Body of pancreas (tissue), 4 donors: ENCODE measurements around the gene RUNX2. TPM values are rescaled to one million over a fixed set of nuclear protein-coding genes. Genes with fewer than 3 reads are reported as not detected.

Source experiments
- ATAC-seq: fragments of 150-250 bp; one replicate; pipeline ENCODE4 v1.9.1; 2016
- DNase-seq, 4 donors: peaks; one replicate each; pipeline ENCODE4 v3.0.0-alpha.2; 2019
- H3K27ac ChIP-seq, 4 donors: fragments of 200-600 bp; sonication (generic); 1 replicate in 3 of 4; 2 replicates in 1 of 4; pipeline versions ENCODE4 v1.5.1 to v1.6.1; 2016 to 2019; ENCODE audit warnings: mild to moderate bottlenecking in 1 of 4, mixed read lengths in 1 of 4, moderate library complexity in 1 of 4
- H3K27me3 ChIP-seq, 2 donors: fragments of 200-600 bp; sonication (generic); one replicate each; pipeline ENCODE4 v1.6.0; 2016; ENCODE audit warnings: mild to moderate bottlenecking in 1 of 2
- H3K36me3 ChIP-seq, 2 donors: fragments of 200-600 bp; sonication (generic); replicated peaks in 1 of 2; 2 replicates each; pipeline ENCODE4 v1.5.1; 2016; ENCODE audit warnings: low read depth in 2 of 2; ENCODE audit not compliant: insufficient read depth in 1 of 2
- H3K4me1 ChIP-seq: fragments of 200-600 bp; sonication (generic); one replicate; pipeline ENCODE4 v1.6.0; 2016
- H3K4me3 ChIP-seq, 2 donors: fragments of 200-600 bp; sonication (generic); 1 replicate in 1 of 2; 2 replicates in 1 of 2; pipeline ENCODE4 v1.5.1; 2016 to 2019
- H3K9me3 ChIP-seq, 3 donors: fragments of 200-600 bp; sonication (generic); 1 replicate in 2 of 3; 2 replicates in 1 of 3; pipeline ENCODE4 v1.5.1; 2016
- CTCF ChIP-seq, 7 experiments: fragments of 450-650 bp in 4 of 7; fragments of 200-600 bp in 3 of 7; sonication (generic) in 3 of 7; IDR thresholded peaks; one replicate each; pipeline ENCODE4 v1.5.1; 2016 to 2019; ENCODE audit warnings: antibody characterized with exemption in 7 of 7
- POLR2A ChIP-seq, 3 donors: fragments of 450-650 bp; IDR thresholded peaks; one replicate each; pipeline ENCODE4 v1.6.1; 2016; ENCODE audit warnings: antibody characterized with exemption in 3 of 3, mild to moderate bottlenecking in 2 of 3
- WGBS, 2 donors: methylation state at CpG; one replicate each; pipeline ENCODE4 v1.1.5; 2017; 5-methylcytosine and 5-hydroxymethylcytosine counted together
- intact Hi-C: fragments of 100-400 bp; cut with DNase I; formaldehyde crosslinking; loops from one replicate; pipeline ENCODE4 v1.15.1; 2023
- total RNA-seq, 2 donors: library from RNA; depleted of rRNA; stranded (reverse); fragments of >200 nt; gene quantifications; one replicate each; pipeline ENCODE4 v1.1.0, GENCODE V29; 2016

Gene RUNX2
- total RNA-seq, 2 donors from 2014 or later, result 0.33 to 1.0 TPM

- no peaks in the 10 kb centered on the region for H3K27me3 ChIP-seq
- H3K9me3 ChIP-seq, result no peaks in the 10 kb centered on the region
- H3K4me1 ChIP-seq, result no peaks in the 10 kb centered on the region
- no peak overlapping the region for H3K27ac ChIP-seq
- intact Hi-C loops, result no loop called here
- WGBS, 2 donors, result 91 to 92% methylated on average over 4 of the region's 4 CpGs
- no peaks in the 10 kb centered on the region for H3K36me3 ChIP-seq
- DNase-seq (no peak), ATAC-seq (no peak)
- no peak for TF ChIP-seq POLR2A (IDR thresholded peaks at IDR 0.05)
- no peak for TF ChIP-seq CTCF (IDR thresholded peaks at IDR 0.05)
- H3K4me3 ChIP-seq, result no peak overlapping the region
These were observed 181.3 kb downstream of the RUNX2 start for GRCh38 chr6:45509426-45509825.

GRCh38 chr6:45512717-45513116 is 184.6 kb downstream of the RUNX2 start:
- intact Hi-C loops, result no loop called here
- TF ChIP-seq CTCF (IDR thresholded peaks at IDR 0.05), result no peak
- TF ChIP-seq POLR2A (IDR thresholded peaks at IDR 0.05), result no peak
- ATAC-seq, result no peak
- Histone ChIP-seq H3K9me3 (no peaks in the 10 kb centered on the region), H3K4me1 (no peaks in the 10 kb centered on the region), H3K4me3 (no peak overlapping the region), H3K27ac (no peak overlapping the region), H3K36me3 (no peaks in the 10 kb centered on the region), H3K27me3 (no peaks in the 10 kb centered on the region)
- WGBS, 2 donors, result 80 to 83% methylated on average over 3 of the region's 3 CpGs
- DNase-seq, result no peak

- 81 to 89% methylated on average over 9 of the region's 9 CpGs for WGBS, 2 donors
- no peak overlapping the region for H3K27ac ChIP-seq
- ATAC-seq (no peak), DNase-seq (no peak)
- intact Hi-C loops, result no loop called here
- no peaks in the 10 kb centered on the region for H3K27me3 ChIP-seq
- no peaks in the 10 kb centered on the region for H3K4me1 ChIP-seq
- no peaks in the 10 kb centered on the region for H3K36me3 ChIP-seq
- no peak overlapping the region for H3K4me3 ChIP-seq
- TF ChIP-seq POLR2A (IDR thresholded peaks at IDR 0.05), result no peak
- no peak for TF ChIP-seq CTCF (IDR thresholded peaks at IDR 0.05)
- H3K9me3 ChIP-seq, result no peaks in the 10 kb centered on the region
These were observed 185.1 kb downstream of the RUNX2 start for GRCh38 chr6:45513213-45513618.

- no peak for TF ChIP-seq POLR2A (IDR thresholded peaks at IDR 0.05)
- no peak for TF ChIP-seq CTCF (IDR thresholded peaks at IDR 0.05)
- H3K4me3 ChIP-seq, result no peak overlapping the region
- no peaks in the 10 kb centered on the region for H3K27me3 ChIP-seq
- DNase-seq, result no peak
- no peaks in the 10 kb centered on the region for H3K9me3 ChIP-seq
- H3K27ac ChIP-seq, result no peak overlapping the region
- no peaks in the 10 kb centered on the region for H3K4me1 ChIP-seq
- H3K36me3 ChIP-seq, result no peaks in the 10 kb centered on the region
- intact Hi-C loops, result no loop called here
- 86 to 94% methylated on average over 4 of the region's 4 CpGs for WGBS, 2 donors
- ATAC-seq, result no peak
These were observed 185.7 kb downstream of the RUNX2 start for GRCh38 chr6:45513843-45514242.

GRCh38 chr6:45514454-45515230 is 186.5 kb downstream of the RUNX2 start:
- ATAC-seq, result no peak
- no peak for DNase-seq
- Histone ChIP-seq H3K36me3 (no peaks in the 10 kb centered on the region), H3K27ac (no peak overlapping the region), H3K4me3 (no peak overlapping the region), H3K4me1 (no peaks in the 10 kb centered on the region), H3K27me3 (no peaks in the 10 kb centered on the region), H3K9me3 (no peaks in the 10 kb centered on the region)
- WGBS, 2 donors, result 77 to 94% methylated on average over 5 of the region's 5 CpGs
- TF ChIP-seq CTCF (IDR thresholded peaks at IDR 0.05) (no peak), POLR2A (IDR thresholded peaks at IDR 0.05) (no peak)
- intact Hi-C loops, result no loop called here
